CD4-positive, alpha-beta T cell treated with Interleukin-6 at 100 ng/mL for 8 hours (primary cell): ENCODE measurements around the gene AHSG.

Source experiments
- DNase-seq: peaks from one replicate; pipeline ENCODE4 v3.0.0-alpha.2; 2020; ENCODE audit warnings: mixed read lengths, low spot score

Gene AHSG

DNA sequence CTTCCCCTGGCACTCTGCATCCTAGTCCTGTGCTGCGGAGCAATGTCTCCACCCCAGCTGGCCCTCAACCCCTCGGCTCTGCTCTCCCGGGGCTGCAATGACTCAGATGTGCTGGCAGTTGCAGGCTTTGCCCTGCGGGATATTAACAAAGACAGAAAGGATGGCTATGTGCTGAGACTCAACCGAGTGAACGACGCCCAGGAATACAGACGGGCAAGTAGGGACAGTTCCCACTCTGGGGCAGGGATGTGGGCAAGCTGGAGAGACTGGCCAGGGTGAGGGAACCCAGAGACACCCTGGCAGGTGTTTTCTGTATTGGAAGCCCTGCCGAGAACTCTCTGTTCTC is 27.6 kb downstream of the AHSG start:
- DNase-seq = no peak

DNA sequence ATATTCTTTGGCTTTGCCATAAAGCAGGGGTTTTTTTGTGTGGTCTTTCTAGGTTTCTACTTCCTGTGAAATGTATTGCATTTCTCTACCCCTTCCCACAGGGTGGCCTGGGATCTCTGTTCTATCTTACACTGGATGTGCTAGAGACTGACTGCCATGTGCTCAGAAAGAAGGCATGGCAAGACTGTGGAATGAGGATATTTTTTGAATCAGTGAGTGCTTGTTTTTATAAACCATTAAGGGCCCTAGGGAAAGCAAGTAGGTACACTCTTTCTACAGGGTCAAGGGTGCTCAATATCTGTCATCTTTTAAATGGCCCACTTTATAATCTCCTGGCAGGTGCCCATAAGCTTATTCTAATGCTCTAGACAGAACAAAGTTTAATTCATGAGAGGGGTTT is 28.1 kb downstream of the AHSG start:
- no peak for DNase-seq

DNA sequence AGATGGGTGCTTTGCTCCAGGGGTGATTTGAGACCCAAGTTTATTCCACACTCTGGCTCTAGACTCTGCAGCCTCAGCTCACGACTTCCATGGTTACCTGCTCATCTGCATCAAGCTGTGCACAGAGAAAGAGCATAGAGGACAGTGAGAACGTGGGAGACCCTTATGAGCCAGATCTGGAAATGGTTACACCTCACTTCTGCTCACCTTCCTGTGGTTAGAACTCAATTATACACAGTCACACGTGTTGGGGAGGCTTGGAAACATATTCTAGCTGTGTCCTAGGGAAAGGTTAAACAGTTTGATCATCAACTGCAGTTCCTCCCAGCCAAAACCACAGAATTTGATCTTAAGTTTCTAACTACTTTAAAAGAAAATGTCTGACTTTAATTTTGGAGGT is 29.2 kb downstream of the AHSG start:
- DNase-seq = no peak

DNA sequence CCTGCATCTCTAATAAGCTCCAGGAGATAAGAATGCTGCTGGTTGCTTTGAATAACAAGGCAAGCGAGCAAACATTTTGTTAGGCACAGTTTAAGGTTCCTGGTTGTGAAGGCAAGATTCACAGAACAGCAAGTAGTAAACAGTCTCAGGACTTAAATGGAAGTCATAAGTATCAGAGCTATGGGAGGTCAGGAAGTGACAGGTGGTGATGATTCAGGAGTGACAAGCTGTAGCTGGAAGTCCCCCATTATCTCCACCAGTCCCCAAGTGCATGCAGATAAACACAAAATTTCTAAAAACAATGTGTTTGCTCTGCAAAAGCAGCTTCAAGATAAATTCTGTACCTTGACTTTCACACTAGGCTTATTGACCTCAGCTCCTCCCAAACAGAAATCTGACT is 30.6 kb downstream of the AHSG start:
- no peak for DNase-seq

DNA sequence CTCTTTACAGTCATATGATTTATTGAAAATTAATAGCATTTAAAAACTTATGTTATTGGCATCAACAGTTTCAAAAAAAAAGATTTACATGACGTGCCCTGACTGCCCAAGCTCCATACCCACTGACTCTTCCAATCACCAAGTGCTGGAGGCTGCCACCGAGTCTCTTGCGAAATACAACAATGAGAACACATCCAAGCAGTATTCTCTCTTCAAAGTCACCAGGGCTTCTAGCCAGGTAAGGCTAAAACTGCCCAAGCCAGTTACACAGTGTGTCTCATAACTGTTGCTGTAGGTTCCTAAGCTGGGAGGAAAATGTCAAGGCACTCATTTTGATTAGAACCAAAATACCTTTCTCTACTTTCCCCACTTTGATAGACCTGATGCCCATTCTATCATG is 31.8 kb downstream of the AHSG start:
- no peak for DNase-seq

DNA sequence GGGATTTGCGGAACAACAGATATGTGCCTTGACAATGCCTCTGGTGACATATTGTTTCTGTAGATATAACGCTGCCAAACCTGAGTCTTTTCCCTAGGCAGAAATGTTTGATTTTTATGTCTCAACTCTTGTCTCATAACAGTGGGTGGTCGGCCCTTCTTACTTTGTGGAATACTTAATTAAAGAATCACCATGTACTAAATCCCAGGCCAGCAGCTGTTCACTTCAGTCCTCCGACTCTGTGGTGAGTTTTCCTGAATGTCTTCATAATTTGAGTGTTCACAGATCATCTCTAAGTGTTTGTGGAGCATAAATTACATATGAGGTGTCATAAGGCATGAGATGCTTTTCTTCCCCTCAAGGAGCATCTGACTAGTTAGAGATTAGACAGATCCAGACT is 33.2 kb downstream of the AHSG start:
- no peak for DNase-seq

DNA sequence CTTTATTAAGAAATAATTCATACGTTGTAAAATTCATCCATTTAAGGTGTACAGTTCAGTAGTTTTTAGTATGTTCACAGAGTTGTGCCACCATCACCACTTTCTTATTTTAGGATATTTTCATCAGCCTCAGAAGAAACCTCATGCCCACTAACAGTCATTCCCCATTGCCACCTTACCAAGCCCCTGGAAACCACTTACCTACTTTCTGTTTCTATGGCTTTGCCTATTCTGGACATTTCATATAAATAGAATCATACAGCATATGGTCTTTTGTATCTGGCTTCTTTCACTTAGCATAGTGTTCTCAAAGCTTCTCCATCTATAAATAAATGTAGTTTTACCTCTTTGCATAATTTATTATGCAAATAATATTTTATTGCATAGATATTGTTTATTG is 34.0 kb downstream of the AHSG start:
- no peak for DNase-seq

DNA sequence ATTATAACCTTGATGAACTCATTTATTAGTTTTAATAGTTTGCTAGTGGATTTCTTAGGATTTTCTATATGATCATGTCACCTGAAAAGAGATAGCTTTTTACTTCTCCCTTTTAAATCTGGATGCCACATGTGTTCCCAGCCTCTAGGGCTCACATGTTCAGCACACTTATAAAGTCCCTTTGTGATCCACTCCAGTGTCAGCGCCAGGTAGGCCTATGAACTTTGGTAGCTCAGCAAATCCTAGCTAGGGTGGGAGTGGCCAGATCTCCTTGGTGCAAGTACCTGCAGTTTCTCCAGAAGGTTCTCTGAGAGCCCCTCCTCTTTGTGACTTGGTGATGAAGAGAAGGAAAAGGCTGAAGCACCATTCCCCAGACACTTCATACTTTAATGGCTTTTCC is 36.0 kb downstream of the AHSG start:
- DNase-seq = no peak

DNA sequence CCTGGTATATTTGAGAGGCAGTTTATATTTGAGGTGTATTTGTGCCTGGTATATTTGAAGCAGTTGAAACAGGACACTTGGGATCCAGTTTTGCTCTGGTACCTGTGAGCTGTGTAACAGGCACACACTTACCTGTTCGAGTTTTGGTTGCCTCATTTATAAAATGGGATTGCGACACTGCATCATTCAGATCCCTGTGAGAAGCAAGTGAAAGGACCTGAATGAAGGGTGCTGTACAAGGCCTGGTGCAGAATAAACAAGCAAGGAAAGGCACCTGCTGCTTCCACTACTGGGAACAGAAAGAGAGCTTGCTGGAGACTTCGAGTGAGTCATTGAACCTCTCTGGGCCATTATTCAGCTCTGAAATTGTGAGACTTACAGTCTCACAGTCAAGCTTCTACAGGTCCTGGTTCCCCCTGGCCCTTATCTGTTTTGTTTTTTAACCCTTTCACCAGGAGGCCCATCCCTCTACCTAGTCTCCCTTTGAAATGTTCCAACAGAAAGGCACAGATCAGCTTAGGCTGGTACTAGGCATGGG is 38.9 kb downstream of the AHSG start:
- no peak for DNase-seq

DNA sequence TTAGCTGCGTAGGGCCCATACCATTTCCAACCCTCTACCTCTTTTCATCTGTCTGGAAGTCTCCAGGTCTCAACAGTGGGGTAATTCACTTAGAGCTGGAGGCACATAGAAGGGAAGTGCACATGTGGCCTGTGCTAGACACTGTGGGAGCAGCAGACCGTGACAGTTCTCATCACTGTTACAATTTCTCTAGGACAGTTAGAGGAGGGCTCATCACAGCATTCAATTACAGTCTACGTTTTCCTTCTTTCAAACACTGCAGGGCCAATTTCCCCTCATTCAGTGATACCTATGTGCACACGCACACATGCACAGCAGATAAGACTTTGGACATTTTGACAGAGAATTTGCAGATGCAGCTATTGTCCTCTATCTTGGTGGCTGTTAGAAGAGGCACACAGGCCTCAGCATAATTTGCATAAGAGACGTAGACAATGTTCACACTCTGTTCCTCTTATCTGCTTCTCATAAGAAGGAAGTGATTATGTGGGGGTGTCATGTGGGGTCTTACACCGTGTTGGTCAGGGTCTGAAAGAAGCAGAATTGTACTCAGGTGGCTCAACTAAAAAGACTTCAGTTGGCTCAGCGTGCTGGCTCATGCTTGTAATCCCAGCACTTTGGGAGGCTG is 40.3 kb downstream of the AHSG start:
- DNase-seq = no peak

DNA sequence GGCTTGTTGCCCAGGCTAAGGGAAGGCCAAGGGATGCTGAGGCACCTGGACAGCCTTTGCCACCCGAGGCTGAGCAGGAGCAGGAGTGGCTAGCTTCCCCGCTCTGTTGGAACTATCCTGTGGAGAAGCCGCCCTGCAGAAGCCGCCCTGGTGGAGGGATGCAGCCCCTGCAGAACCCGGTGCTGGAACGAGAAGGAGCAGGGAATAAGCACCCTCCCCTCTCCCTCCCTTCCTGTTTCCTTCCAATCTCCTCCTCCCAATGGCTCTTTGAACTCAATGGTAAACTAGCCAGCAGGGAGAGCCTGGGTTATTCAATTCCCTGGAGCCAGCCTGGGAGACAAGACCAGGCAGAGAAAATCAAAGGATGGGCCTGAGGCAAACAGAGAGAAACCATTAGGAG is 41.1 kb downstream of the AHSG start:
- DNase-seq = no peak

DNA sequence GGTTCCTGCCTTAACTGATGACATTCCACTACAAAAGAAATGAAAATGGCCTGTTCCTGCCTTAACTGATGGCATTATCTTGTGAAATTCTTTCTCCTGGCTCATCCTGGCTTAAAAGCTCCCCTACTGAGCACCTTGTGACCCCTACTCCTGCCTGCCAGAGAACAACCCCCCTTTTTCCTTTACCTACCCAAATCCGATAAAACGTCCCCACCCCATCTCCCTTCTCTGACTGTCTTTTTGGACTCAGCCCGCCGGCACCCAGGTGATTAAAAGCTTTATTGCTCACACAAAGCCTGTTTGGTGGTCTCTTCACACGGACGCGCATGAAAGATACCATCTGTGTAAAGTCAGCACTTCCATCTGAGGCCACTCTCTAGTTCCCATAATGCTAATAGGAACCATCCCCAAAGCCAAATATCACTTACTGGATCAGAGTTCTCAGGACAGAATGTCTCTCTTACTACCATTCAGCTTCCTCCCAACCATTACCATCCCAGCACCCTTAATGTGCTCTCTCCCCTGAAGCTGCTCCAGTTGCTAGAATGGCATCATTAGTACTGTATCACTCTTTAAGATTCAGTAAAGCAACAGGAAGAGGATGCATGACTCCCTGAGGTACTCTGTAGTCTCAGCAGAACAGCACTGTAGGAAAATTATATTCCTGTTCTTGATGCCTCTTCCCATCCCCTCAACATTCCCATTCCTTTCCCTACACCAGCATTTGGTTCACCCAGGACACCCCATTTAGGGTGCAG is 50.7 kb downstream of the AHSG start:
- DNase-seq = no peak

DNA sequence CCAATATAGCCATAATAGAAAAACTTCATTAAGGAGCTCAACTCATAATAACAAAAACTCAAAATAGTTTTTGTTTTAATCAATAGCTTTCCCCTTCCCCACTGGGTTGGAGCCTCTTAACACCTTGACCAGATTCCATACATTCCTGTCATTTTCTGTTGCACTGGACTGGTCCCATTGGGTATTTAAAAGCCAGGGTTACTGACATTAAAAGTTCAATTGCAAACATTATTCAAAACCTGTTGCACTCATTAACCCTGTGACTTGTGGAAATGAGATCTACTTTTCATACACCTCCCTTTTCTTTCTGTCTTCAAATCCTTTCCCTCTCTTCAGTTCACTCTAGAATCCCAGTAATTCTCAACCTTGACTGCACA is 51.2 kb downstream of the AHSG start:
- DNase-seq = no peak

DNA sequence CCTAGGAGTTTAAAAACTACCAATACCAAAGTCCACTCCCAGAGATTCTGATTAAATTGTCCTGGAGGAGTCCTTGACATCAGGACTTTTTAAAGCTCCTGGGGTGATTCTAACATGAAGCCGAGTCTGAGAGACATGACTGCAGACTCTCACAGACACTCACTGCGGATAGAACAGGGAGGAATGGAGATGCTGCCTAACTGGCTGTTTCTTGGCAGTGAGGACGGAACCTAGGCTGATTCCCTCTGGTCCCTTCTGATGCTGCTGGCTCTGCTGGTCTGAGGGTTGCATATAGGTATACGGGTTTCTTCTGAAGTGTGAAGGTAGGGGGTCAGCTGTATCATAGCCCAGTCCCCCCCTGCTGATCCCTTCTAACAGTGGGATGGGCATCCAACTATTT is 51.6 kb downstream of the AHSG start:
- no peak for DNase-seq

DNA sequence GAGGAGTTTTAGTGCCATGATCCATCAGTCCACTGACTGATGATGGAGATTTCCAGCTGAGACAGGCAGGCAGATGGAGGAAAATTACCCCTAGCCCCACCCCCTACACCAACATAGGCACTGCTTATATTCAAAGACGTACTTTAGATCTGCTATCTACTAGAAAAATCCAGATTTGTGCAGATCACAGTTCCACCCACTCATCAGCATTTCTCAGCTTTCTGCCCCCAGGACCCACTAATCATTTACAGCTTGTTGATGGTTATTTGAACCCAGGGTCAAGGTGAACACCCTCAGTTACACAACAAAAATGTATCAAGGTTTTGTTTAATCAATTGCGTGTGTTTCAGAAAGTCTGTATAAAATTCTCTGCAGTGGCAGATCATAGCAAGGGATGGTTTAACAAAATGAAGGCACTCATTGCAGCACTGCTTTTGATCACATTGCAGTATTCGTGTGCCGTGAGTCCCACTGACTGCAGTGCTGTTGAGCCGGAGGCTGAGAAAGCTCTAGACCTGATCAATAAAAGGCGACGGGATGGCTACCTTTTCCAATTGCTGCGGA is 52.8 kb downstream of the AHSG start, which contains the start of gene HRG:
Gene HRG, plus strand, starts transcription at position 390 of the 564 bp plus-strand sequence. Its CDS starts 18 bp downstream, at position 408.
- DNase-seq = no peak

DNA sequence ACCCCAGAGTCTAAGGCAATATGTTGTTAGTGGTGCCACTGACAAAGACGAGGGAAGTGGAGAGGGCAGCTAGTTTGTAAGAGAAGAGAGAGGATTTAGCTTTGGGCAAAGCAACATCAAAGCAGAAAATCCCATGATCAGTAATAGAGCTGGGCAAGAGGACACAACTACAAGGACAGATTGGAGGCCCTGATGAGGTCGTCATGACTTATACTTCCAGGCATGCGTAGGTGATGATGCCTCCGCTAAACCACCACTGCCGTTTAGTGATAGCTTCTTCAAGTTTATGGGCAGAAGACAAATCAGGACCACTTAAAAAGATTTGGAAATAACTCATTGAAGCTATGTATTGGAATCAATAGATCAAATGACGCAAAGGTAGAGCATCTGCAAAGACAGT is 55.6 kb downstream of the AHSG start:
- no peak for DNase-seq

DNA sequence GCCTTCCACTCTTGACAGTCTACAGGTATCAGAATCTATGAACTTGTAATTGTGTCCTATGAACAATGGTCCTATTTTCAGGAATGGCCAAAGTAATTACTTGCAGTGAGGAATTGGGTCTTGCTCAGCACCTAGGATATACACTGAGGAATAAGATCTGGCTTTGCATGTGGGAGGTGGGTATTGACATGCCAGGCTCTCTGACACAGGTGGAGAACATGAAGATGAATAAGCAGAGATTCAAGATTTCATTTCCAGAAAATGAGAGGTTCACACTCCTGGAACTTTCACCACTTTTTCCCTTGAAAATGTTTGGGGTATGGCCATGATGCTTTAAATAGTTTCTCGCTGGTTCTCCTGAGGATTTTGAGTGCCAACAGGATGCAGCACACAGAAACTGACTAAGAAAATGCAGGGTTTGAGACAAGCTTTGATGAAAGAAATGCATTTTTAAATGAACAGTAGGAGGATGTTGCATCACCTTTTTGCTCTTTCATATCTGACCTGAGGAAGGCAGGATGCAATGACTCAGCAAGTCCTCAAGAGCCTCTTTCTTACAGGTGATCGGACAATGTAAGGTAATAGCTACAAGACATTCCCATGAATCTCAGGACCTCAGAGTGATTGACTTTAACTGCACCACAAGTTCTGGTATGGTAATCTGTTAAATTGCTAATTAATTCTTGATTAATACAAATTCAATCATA is 56.7 kb downstream of the AHSG start:
- DNase-seq = no peak

DNA sequence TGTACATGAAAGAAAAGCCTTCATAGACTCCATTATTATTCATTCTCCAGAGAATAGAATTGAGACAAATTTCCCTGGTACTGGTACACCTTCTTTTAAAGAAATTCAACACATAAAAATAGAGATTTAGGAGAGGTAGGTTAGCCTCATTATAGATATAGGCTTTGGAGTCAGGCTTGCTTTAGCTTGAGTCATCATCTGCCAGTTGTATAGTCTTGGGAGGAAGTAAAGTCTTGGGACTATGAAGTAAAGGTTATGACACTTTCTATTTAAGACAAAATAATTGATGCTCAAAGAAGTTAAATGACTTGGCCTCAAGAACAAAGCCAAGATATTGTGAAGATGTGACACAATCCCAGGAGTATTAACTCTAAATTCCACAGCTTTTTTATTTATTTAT is 57.3 kb downstream of the AHSG start:
- no peak for DNase-seq
